Dedifferentiated amniotic fluid mesenchymal stem cell (primary cell): ENCODE data around the gene DNM1.

Experiments used
- DNase-seq: peaks from one replicate; pipeline ENCODE4 v3.0.0-alpha.2; 2016; ENCODE audit errors: extremely low spot score

Gene DNM1

DNA sequence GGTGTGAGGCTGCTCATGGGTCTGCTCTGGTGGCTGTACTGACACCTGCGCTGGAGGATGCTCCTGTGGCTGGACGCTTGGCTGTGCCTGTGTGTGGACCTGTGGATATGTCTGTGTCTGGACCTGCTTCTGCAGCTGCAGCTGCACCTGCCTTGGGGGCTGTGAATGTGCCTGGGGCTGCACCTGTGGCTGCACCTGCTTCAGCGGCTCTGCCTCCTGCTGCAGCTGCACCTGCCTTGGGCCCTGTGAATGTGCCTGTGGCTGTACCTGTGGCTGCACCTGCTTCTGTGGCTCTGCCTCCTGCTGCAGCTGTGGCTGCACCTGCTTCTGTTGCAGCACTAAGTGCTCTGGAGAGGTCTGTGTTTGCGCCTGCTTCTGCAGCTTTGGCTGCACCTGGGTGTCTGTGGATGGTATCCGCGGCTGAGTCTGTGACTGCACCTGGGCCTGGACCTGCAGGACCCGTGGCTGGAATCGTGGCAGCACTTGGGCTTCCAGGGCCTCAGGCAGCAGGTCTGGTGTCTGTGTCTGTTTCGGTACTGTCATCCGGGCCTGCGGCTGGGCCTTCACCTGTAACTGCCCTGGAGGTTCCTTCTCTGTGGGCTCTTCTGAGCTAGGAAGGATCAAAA lies 24.3 kb upstream of the DNM1 start:
- DNase-seq: no peak

DNA sequence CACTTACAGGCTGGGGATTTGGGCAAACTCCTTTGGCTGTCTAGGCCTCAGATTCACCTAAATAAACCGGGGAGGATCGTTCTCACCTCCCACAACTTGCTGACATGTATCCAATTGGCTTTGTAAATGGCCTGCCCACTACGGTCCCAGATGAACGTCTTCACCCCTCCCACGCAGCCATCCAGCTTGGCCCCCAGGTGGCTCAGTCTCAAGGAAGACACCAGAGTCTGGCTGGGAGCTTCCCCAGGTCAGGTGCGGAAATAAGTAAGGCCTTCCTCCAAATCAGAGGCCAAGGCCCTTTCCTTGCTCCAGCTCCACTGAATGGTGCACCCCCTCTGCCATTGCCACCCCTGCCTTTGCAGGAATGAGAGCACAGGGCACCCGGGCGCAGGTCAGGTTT lies 23.2 kb upstream of the DNM1 start:
- DNase-seq: no peak

DNA sequence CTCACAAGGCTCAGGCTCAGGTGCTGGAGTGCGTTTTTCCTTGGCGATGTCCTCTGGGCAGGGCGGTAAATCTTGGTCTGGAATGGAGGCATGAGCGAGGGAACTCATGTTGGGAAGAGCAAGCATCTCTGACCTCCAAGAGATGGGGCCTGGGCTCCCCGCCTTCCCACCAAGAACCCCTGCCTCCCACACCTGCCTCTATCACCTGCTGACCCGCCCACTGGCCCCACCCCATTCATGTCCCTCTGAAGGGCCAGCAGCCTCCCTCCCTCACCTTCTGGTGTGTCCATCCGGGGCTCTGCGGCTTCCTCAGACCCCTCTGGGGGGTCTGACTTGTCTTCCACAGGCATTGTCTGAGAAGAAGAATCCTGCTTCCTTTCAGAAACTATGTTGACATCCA lies 22.7 kb upstream of the DNM1 start:
- no peak for DNase-seq

DNA sequence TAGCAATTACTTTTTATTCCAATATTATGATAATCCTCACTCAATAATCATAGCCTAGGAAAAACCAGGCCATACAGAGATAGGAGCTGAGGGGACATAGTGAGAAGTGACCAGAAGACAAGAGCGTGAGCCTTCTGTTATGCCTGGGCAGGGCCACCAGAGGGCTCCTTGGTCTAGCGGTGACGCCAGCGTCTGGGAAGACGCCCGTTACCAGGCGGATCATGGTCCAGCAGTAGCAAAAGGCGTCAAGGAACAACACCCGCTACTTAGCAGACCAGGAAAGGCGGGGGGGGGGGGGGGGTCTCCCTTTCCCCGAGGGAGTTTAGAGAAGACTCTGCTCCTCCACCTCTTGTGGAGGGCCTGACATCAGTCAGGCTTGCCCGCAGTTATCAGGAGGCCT lies 21.7 kb upstream of the DNM1 start:
- peak; percentile 31 for DNase-seq

DNA sequence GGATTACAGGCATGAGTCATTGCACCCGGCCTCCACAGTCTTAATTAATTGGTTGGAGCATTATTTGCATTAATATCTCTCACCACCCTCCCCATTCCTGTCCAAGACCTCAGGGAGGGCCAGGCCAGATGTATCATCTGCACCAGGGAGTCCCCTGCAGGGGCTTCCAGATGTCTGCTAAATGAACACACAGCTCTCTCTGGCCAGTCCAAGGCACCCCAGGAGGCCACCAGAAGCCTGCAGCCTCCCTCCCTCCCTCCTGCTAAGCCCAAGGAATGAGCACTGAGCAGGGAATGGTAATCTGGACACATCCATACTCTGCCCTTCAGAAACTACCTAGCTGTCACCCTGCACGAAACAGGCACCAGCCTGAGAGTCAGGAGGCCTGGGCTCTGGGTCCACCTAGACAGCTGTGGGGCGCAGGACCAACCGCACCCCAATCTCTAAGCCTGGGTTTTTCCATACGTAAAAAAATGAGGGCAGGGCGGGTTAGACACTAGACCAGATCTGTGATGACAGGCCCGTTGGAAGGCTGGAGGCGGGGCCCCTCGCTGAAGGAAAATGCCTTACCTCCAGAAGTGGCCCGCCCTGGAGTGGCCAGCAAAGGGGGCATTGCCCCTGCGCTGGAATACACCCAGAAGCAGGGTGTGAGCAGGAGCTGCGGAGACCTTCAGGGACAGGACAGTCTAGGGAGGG lies 20.1 kb upstream of the DNM1 start:
- DNase-seq: no peak

DNA sequence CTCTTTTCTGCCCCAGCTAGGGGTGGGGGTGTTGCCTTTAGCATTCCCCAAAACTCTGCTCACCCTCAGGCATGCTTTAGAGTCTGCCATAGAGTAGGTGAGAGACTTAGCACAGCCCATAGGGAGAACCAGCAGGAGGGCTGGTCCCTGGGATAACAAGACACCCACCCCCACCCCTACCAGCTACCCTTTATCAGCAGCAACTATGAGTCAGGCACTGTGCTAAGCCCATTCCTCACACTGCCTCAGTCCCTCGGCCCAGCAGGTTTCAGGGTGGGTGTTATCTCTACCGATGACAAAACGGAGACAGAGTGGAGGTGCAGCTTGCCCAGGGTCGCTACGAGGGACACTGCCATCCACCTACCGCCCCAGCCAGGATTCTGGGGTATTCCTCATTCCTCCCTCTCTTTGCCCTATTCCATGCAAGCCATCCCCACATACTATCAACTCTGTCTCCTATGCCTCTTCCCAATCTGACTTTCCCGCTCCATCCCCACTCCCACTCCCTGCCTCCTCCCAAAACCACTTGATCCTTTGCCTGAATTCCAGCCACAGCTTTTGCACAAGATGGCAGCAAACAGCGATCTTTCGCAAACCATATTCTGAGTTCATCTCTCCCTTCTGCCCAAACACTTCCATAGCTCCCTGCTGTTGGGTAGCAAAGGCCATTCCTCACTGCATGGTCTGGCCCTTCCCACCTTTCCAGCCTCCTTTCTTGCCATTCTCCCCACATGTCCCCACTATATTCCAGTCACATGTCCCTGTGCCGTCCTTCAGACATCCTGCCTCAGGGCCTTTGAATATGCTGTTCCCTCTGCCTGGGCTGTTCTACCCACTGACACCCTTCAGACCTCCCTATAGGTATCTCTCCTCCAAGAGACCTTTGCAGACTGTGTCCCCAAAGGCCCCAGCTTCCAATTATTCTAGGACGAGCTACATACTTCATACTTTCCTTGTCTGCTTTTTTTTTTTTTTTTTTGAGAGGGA lies 16.9 kb upstream of the DNM1 start:
- DNase-seq: no peak

DNA sequence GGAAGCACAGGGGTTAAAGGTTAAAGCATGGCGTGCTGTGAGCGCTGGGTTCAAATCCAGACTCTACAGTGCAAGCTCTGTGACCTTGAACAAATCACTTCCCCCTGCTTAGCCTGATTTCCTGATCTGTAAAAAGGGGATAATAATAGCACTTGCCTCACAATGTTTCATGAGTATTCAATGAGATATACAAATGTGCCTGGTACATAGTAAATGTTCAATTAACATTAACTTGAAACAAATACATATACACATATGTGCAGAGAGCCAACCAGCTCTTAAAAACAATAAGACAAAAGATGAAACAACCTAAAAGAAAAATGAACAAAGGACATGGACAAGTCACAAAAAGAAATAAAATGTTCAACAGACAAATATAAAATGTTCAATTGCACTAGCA lies 15.8 kb upstream of the DNM1 start:
- DNase-seq: no peak

DNA sequence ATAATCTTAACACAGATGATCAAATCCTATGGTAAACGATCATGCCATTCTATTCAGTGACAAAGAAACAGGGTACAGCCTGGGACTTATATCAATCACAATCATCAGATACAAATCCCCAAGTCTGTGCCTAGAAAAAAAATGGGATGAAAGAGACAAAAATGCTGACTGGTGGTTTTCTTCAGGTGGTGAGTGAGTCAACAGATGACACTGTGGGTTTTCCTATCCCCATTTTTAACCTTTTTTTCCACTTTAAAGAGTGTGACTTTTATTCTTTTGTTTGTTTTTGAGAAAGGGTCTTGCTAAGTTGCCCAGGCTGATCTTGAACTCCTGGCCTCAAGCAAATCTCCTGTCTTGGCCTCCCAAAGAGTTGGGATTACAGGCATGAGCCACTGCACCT lies 15.0 kb upstream of the DNM1 start:
- no peak for DNase-seq

DNA sequence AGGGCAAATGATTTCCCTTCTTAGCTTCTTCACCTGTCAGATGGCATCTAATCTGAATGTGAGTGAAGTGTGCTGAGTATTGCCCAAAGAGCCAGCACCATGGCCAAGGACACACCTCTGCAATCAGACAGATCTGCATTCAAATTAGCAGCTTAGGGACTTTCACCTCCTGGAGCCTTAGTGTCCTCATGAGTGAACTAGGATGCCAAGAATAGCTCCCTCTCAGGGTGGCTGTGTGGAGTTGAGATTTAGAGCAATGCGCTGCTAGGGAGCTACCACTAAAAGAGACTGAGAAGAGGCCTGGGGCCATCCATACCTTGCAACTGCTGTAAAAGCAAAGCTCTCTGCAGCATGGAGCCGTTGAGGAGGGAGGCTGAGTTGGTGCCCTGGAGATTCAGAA lies 13.2 kb upstream of the DNM1 start:
- no peak for DNase-seq

DNA sequence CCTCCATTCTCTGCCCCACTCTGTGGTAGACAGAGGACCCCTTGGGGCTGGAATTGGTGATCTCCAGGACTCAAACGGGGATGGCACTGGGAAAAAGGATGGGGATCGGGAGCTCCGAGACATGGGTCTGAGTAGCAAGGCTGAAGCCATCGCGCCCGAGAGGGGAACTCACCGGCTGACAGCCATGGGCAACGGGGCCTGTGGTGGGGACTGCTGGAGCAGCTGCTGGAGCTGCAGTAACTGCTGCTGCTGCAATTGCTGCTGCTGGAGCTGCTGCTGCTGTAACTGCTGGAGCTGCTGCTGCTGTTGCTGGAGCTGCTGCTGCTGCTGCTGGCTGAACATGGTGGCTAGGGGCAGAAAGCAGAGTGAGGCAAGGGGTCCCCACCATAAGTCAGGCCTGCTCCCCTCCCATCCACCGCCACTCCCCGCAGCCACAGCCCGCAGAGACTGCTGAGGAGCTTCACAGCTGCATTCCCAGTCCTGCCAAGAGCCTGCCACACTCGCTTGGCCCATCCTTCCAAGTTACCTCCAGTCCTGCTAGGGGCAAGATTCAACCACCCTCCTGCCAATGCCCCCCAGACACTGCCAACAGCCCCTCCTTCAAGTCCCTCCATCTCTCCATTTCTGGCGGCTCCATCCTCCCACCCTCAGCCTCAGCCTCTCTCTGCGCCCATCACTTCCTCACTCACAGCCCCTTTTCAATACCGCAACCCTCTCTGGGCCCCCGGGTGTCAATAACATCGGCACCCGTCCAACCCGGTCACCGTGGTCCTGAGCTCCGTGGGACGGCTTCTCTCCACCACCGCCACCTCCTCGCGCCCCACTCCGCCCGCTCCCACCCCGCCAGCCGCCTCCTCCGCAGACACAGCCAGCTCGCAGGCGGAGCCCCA lies 12.4 kb upstream of the DNM1 start:
- DNase-seq: no peak

DNA sequence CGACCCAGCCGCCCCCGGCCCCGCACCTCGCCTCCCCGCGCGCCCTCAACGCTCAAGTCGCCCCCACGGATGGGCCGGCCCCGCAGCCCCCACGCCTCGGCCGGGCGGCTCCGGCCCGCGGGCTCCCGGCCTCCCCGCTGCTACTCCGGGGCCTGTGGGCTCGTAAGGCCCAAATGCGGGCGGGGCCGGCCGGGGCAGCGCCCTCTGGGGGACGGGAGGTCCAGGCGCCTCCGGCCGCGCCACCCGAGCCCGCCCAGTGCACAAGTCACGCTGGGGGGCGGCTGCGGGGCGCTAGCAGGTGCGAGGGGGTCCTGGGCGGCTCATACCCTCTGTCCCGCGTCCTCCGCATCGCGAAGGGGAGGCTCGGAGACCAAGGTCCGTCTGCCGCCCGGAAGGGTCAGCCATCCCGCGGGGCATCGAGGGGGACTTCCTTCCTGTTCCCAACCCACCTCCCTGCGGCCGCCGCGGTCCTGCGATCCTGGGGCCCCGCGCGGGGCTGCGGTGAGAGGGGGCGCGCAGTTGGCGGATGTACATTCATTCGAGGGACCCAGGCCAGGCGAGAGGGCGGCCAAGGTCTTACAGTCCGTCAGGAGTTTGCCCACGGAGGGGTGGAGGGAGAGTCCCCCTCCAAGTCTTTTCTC lies 11.7 kb upstream of the DNM1 start, which contains the start of gene CIZ1:
Gene CIZ1 (minus strand): TSS at position 167 of the 641 bp plus-strand sequence. CDS start 715 bp downstream, outside the sequence.
- peak; percentile 68 for DNase-seq

DNA sequence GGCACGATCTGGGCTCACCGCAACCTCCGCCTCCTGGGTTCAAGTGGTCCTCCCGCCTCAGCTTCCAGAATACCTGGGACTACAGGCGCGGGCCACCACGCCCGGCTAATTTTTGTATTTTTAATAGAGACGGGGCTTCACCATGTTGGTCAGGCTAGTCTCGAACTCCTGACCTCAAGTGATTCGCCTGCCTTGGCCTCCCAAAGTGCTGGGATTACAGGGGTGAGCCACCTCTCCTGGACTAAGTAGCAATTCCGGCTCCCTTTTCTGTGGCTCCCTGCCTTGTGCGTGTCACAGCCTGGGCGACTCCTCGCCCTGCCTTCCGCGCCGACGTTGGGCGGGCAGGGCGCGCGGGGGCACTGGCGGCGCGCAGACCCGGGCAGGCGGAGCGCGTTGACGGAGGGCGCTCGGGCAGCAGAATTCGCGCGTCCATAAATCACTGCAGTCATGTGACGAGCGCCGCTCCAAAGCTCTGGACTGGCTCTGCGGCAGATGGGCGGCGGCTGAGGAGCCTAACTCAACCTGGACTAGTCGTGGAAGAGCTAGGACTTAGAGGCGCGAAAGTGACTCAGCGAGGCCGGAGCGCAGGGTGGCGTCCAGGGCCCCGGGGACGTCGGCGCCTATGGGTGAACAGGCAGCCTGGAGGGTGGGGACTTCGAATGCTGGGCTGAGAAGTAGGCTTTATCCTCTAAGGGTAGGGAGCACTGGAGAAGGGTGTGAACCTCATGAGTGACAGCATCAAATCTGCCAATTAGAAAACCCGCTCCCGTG lies 10.4 kb upstream of the DNM1 start:
- DNase-seq: no peak

DNA sequence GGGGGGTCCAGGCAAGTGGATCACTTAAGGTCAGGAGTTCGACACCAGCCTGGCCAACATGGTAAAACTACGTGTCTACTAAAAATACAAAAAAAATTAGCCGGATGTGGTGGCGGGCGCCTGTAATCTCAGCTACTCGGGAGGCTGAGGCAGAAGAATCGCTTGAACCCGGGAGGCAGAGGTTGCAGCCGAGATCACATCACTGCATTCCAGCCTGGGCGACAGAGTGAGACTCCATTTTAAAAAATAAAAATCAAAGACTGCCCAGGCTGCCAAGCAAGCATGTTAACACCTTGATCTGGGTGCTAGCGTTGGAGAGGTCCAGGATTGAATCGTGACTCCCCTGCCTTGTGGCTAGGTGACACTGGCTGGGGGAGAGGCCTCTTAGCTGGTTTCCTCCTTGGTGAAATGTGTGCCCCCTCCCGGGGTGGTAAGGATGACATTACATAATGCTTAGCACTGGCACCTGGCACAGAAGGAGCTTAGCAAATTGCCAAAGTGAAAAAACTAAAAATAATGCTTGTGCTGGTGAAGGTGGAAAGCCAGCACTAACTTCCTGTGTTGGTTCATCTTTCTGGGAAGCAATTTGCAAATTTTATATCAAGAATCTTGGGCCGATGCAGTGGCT lies 9.6 kb upstream of the DNM1 start:
- DNase-seq: no peak

DNA sequence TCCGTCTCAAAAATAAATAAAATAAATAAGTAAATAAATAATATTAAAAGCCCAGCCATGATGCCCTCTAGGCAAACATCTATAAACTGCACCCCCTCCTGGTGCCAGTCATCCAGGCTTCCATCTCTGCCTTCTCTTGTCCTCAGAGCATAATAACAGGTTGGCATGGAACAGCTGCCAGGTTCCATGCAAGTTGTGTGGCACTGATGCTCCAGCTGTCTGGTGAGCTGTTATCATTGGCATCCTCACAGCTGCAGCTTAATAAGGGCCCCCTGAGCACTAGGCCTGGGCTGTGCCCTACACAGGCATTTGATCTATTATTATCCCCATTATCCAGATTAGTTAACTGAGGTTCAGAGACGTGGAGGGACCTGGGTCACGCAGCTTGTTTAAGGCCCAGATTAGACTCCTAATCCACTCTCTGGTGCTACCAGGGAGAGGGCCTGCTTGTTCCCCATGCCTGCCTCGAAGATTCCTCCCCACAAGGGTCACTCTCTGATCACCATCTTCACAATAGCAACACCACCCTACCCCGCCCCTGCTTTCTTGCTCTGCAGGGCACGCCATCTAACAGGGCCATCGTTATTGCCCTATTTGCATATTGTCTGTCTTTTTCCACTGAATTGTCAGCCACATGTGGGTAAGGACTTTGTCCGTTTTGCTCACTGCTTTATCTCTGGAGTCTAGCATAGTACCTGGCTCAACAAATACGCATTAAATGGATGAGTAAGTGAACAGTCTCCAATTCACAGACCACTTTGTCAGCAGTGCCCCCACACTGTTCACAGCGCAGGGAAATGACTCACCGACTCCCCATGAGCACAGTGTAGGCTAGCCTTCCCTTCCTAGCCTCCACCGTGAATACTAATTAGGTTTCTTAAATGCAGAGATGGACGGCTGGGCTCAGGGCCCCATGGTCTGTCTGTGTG lies 1.5 kb upstream of the DNM1 start:
- DNase-seq: no peak

DNA sequence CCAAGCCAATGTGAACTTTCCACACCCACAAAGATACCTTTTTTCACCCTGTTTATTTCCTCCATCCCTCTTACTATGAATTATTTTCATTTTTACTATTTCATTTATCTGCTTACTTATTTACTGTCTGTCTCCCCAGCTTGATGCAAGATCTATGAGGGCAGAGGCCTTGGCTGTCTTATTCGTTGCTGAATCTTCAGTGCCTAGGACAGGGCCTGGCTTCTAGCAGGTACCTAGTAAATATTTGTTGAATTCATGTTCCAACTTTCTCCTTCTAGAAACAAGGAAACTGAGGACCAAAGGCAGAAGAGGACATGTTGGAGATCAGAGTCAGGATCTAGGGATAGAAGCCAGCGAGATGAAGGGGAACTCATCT lies 543 bp upstream of the DNM1 start:
- no peak for DNase-seq

DNA sequence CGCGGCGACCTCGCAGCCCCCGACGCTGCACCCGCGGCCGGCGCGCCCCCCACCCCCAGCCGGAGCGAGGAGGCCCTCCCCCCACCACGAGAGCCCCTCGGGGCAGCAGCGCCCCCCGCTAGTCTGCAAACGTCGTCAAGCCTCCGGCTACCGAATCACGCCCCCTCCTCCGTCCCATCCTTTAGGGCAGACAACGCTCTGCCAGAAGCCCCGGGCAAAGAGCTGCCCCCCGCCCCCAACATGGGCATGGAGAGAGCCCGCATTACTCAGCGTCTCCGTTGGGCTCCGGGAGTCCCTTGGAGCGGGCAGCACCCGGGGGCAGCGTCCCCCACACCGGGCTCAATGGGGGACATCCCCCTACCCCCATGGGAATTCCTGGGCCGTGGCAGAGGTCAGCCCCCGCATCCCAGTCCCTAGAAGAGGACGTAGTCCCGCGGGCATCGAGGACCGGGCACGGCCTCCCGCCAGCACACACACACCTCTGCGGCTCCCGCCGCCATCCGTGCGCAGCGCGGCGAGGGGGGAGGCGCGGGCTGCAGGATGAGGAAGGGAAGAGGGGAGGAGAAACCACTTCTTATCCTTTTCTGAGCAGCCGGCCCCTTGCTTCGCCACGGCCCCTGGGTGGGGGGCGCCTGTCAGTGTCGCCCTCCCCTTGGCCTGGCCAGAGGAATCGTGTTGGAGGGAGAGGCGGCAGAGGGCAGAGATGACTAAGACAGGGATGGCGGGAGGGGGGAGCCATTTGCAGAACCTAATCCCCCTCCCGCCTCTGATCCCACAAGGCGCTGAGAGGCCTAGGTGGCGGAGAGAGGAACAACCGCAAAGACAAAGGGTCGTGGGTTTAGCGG lies 750 bp downstream of the DNM1 start:
- no peak for DNase-seq

DNA sequence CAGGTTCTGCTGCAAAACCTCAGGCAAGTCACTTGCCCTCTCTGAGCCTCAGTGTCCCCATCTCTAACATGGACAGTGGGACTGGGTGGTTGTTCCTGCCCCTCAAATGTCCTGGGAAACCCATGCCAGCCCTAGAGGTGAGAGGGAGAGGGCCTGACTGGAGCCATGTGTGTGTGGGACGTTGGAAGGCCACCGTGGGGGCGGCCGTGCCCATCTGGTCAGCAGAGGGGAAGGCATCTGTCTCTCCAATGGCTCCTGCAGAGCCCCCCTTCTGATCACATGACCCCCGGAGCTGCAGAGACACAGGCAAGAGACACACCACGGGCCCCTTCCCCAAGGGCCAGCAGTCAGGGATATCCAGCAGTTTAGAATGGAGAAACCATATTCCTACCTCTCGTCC lies 1.7 kb downstream of the DNM1 start:
- DNase-seq: no peak
